AG04449 (cell line): ENCODE results near the gene TLN1.

Experiments used
- CTCF ChIA-PET: fragments of 350-600 bp; formaldehyde crosslinking; extraction: SDS; loops from one replicate; lab custom pipeline; 2021; ENCODE audit warnings: antibody characterized with exemption; lab: Yijun Ruan, JAX
- POLR2A ChIA-PET: fragments of 400-600, 350-600 bp; formaldehyde crosslinking; extraction: SDS; loops from one replicate; lab custom pipeline; 2020; ENCODE audit warnings: antibody characterized with exemption, inconsistent platforms; lab: Yijun Ruan, JAX
- DNase-seq: peaks from one replicate; pipeline ENCODE4 v3.0.0-alpha.2; 2010; ENCODE audit warnings: low read depth, low spot score
- H3K4me3 ChIP-seq: 2 replicates; pipeline ENCODE4 v1.5.1; 2011; ENCODE audit warnings: low read depth, mild to moderate bottlenecking, control low read depth, low read length
- TF ChIP-seq, protein P1 (sequence below): IDR thresholded peaks from one replicate; pipeline ENCODE4 v1.5.1; 2011; ENCODE audit warnings: mild to moderate bottlenecking, moderate library complexity, low read length, control low read depth, inconsistent platforms; ENCODE audit not compliant: insufficient read depth; ENCODE audit errors: missing control alignments

TLN1 gene

GRCh38 chr9:35754264-35754663, 22.3 kb upstream of the TLN1 start, which contains the start of gene MSMP:
MSMP (minus strand) TSS chr9:35754276; CDS start chr9:35754129, 147 bp downstream.
- H3K4me3 ChIP-seq: no peak within 1 kb of the TSS
- ChIA-PET POLR2A (no interaction called here), CTCF (interaction anchor here (0.7 to 0.9 kb wide), 2 partner anchors 8 to 71 kb away, joined by 3 to 4 read pairs; no protein-coding TSS in a partner anchor)
- DNase-seq: no peak
- TF ChIP-seq, protein P1, sequence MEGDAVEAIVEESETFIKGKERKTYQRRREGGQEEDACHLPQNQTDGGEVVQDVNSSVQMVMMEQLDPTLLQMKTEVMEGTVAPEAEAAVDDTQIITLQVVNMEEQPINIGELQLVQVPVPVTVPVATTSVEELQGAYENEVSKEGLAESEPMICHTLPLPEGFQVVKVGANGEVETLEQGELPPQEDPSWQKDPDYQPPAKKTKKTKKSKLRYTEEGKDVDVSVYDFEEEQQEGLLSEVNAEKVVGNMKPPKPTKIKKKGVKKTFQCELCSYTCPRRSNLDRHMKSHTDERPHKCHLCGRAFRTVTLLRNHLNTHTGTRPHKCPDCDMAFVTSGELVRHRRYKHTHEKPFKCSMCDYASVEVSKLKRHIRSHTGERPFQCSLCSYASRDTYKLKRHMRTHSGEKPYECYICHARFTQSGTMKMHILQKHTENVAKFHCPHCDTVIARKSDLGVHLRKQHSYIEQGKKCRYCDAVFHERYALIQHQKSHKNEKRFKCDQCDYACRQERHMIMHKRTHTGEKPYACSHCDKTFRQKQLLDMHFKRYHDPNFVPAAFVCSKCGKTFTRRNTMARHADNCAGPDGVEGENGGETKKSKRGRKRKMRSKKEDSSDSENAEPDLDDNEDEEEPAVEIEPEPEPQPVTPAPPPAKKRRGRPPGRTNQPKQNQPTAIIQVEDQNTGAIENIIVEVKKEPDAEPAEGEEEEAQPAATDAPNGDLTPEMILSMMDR: no peak

DNA sequence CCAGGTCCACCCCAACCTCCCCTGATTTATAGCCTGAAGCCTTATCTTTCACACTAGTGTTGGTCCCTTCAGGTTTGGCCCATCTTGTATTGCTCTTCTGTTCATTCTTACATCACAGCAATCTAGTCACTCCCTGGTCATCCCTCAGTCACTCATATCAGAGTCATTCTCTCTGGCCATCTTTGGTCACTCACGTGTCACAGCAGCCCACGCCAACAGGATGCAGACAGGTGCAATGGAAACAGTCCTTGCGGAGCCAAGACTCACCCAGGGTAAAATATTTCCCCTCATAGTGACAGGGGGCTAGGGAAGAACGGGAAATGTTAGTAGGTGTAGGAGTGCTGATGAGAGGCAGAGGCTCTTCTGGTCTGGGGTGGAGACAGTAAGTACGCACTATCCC, 21.5 kb upstream of the TLN1 start:
- TF ChIP-seq, protein P1: no peak
- H3K4me3 ChIP-seq: no peak overlapping the region
- no peak for DNase-seq
- ChIA-PET CTCF (interaction anchor here (0.6 to 2.7 kb wide), 3 partner anchors 18 to 67 kb away, joined by 3 to 9 read pairs (median 4); no protein-coding TSS in a partner anchor), POLR2A (no interaction called here)

- no peak for DNase-seq
- POLR2A ChIA-PET: interaction anchor here (1.1 to 5.6 kb wide), 2 partner anchors 20 to 62 kb away, joined by 4 to 54 read pairs; partner anchors contain the start of genes CREB3 and TLN1
- peak overlapping the region; percentile 89 for H3K4me3 ChIP-seq
- TF ChIP-seq, protein P1: no peak
- CTCF ChIA-PET: interaction anchor here (1.0 to 8.0 kb wide), 5 partner anchors 8 to 89 kb away, joined by 3 to 130 read pairs (median 10); no protein-coding TSS in a partner anchor
These were observed 18.2 kb upstream of the TLN1 start for GRCh38 chr9:35750256-35750531.

DNA sequence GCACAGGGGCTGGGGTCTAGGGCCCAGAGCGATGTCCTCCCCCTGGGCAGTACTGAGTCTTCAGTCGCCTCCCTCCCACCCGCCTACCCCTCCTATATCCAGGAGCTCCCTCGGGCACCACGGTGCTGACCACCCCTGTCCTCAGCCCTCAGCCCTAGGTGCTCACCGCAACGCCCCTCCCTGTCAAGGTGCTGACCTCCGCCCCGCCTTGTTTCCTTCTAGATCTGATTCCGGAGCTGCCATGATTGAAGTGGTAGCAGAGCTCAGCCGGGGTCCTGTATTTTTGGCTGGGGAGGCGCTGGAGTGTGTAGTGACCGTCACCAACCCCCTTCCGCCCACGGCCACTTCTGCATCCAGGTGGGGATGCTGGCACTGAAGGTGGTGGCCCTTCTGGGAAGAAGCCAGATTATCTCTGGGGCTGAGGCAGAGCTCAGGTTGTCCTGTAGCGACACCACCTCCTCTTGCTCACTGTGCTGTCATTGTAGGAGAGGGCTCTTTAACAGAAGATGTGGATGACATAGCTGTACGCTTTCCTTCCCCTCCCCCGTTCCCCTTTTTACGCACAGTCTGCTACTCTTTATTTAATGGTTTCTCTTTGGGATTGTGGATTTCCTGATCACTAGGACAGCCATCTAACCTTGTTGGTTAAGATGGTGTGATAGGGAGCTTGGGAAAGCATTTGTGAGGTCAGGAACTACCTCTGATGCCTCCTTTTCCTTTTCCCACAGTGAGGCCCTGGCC, 17.7 kb upstream of the TLN1 start:
- TF ChIP-seq, protein P1: no peak
- ChIA-PET POLR2A (interaction anchor here (0.6 to 5.6 kb wide), 5 partner anchors 14 to 441 kb away, joined by 3 to 54 read pairs (median 4); partner anchors contain the start of genes CLTA, CREB3 and TLN1), CTCF (interaction anchor here (1.0 to 8.0 kb wide), 7 partner anchors 8 to 89 kb away, joined by 3 to 130 read pairs (median 10); no protein-coding TSS in a partner anchor)
- H3K4me3 ChIP-seq: peak overlapping the region; percentile 89
- no peak for DNase-seq

DNA sequence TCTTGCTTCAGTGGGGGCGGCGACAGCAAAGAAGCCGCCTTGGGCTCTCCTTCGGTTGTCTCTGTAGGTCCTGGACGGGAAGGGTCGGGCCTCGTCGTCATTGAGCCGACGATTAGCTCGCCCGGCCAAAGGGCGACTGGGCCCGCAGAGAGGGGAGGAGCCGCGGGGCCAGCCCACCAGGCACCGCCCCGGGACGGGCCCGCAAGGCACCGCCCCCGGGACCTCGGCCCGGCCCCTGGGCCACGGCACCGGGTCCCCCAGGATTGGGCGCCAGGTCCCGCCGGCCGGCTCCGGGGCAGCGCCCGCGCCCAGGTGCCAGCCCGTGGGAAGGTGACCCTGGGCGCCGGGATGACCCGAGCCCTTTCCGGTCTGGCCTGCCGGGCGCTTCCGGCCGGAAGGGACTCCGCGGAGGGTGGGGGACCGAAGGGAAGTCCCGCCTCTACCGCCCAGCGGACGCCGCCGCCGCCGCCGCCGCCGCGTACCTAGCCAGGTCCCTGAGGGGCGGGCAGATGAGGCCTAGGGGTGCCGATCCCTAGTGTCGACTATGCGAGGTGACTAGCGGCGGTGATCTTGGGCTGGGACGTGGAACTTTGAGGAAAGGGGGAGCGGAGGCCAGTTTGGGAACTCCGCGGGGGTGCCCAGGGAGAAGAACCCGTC, 17.0 kb upstream of the TLN1 start, which contains the start of the genes GBA2 and RGP1:
Gene GBA2 (minus strand): TSS at position 371 of the 657 bp plus-strand sequence. CDS start 524 bp downstream, outside the sequence.
Gene RGP1 (plus strand): TSS at position 430 of the 657 bp plus-strand sequence. CDS start 469 bp downstream, outside the sequence.
- no peak for DNase-seq
- POLR2A ChIA-PET: interaction anchor here (0.7 to 5.6 kb wide), 6 partner anchors 13 to 441 kb away, joined by 3 to 54 read pairs (median 4); partner anchors contain the start of genes CLTA, CREB3 and TLN1
- TF ChIP-seq, protein P1: no peak
- peak within 1 kb of the TSS; percentile 89 for H3K4me3 ChIP-seq
- CTCF ChIA-PET: interaction anchor here (0.8 to 8.0 kb wide), 13 partner anchors 7 to 633 kb away, joined by 3 to 130 read pairs (median 4); partner anchors contain the start of gene ATOSB
